Stimulated activated CD8-positive, alpha-beta memory T cell treated with anti-CD3 and anti-CD28 coated beads, Interleukin-2, amount 100 ng/mL, for 1 hour (primary cell): Measurements from ENCODE around the gene CACNA2D3.
"Not testable (repeated sequence)": the region's sequence is repeated elsewhere in the genome, so short reads cannot be mapped to it uniquely, and the experiment has no call there.

Experiments
- DNase-seq, 2 donors: peaks; one replicate each; pipeline ENCODE4 v3.0.0-alpha.2; 2020; ENCODE audit warnings: low read depth in 2 of 2

The CACNA2D3 gene

GRCh38 chr3:54122324-54123002 is at the start of gene CACNA2D3:
Gene CACNA2D3 (plus strand): TSS chr3:54122552.
- no peak for DNase-seq

- DNase-seq = no peak
Measured at GRCh38 chr3:54073386-54073785, 49.0 kb upstream of the CACNA2D3 start.

- DNase-seq = no peak
Measured at GRCh38 chr3:54079314-54079713, 43.0 kb upstream of the CACNA2D3 start.

GRCh38 chr3:54079730-54080325 is 42.5 kb upstream of the CACNA2D3 start:
- no peak for DNase-seq

- no peak for DNase-seq
Measured at GRCh38 chr3:54083921-54084320, 38.4 kb upstream of the CACNA2D3 start.

GRCh38 chr3:54085936-54086335 is 36.4 kb upstream of the CACNA2D3 start:
- no peak for DNase-seq

GRCh38 chr3:54086652-54087405 is 35.5 kb upstream of the CACNA2D3 start:
- DNase-seq = no peak

- DNase-seq = no peak
Measured at GRCh38 chr3:54087581-54088410, 34.6 kb upstream of the CACNA2D3 start.

GRCh38 chr3:54093491-54094248 is 28.7 kb upstream of the CACNA2D3 start:
- no peak for DNase-seq

GRCh38 chr3:54094926-54095325 is 27.4 kb upstream of the CACNA2D3 start:
- no peak for DNase-seq

- DNase-seq = no peak
Measured at GRCh38 chr3:54099381-54099780, 23.0 kb upstream of the CACNA2D3 start.

- DNase-seq = no peak
Measured at GRCh38 chr3:54104084-54104483, 18.3 kb upstream of the CACNA2D3 start.

GRCh38 chr3:54116129-54116528 is 6.2 kb upstream of the CACNA2D3 start:
- not testable (repeated sequence) for DNase-seq

- no peak for DNase-seq
Measured at GRCh38 chr3:54120657-54121413, 1.5 kb upstream of the CACNA2D3 start.

- no peak for DNase-seq
Measured at GRCh38 chr3:54121414-54122323, 683 bp upstream of the CACNA2D3 start.

- no peak for DNase-seq
Measured at GRCh38 chr3:54123003-54123775, 837 bp downstream of the CACNA2D3 start.

GRCh38 chr3:54123776-54124196 is 1.4 kb downstream of the CACNA2D3 start:
- DNase-seq = no peak

- DNase-seq = no peak
Measured at GRCh38 chr3:54125300-54125699, 2.9 kb downstream of the CACNA2D3 start.

- DNase-seq = no peak
Measured at GRCh38 chr3:54126551-54126950, 4.2 kb downstream of the CACNA2D3 start.
